Cardiac fibroblast (primary cell): ENCODE measurements around the gene KISS1.

Source experiments
- DNase-seq, 2 donors: peaks; one replicate each; pipeline versions ENCODE4 v3.0.0 to v3.0.0-alpha.2; 2010; ENCODE audit warnings: low read depth in 2 of 2
- H3K4me3 ChIP-seq, 2 donors: replicated peaks in 1 of 2; 1 replicate in 1 of 2; 2 replicates in 1 of 2; pipeline ENCODE4 v1.5.1; 2011; ENCODE audit warnings: low read depth in 2 of 2, low read length in 2 of 2, mild to moderate bottlenecking in 2 of 2, moderate library complexity in 1 of 2
- CTCF ChIP-seq: IDR thresholded peaks from one replicate; pipeline ENCODE4 v1.5.1; 2011; ENCODE audit warnings: low read depth, mild to moderate bottlenecking, low read length, inconsistent platforms

KISS1 gene

GRCh38 chr1:204171751-204172178 lies 24.5 kb downstream of the KISS1 start:
- no peak overlapping the region for H3K4me3 ChIP-seq
- no peak for TF ChIP-seq CTCF
- DNase-seq, result peak; percentile 26 to 96

- DNase-seq, result peak in 1 of 2 donors; percentile 37
- no peak overlapping the region for H3K4me3 ChIP-seq
- no peak for TF ChIP-seq CTCF
Observed at GRCh38 chr1:204170494-204171155, 25.7 kb downstream of the KISS1 start.

GRCh38 chr1:204169858-204170257 lies 26.4 kb downstream of the KISS1 start:
- DNase-seq, result no peak
- TF ChIP-seq CTCF, result no peak
- H3K4me3 ChIP-seq, result no peak overlapping the region

- no peak for TF ChIP-seq CTCF
- no peak overlapping the region for H3K4me3 ChIP-seq
Observed at GRCh38 chr1:204167730-204168129, 28.6 kb downstream of the KISS1 start.

GRCh38 chr1:204166219-204166618 lies 30.1 kb downstream of the KISS1 start, which contains the start of gene REN:
Gene REN, minus strand, starts transcription at chr1:204166337. Its CDS starts 44 bp downstream, at chr1:204166293.
- DNase-seq, result no peak
- no peak within 1 kb of the TSS for H3K4me3 ChIP-seq
- no peak for TF ChIP-seq CTCF

More at GRCh38 chr1:204167730-204168129, 28.6 kb downstream of the KISS1 start:
- DNase-seq, result no peak

GRCh38 chr1:204162494-204163074 lies 33.7 kb downstream of the KISS1 start:
- peak; percentile 70 for DNase-seq
- no peak overlapping the region for H3K4me3 ChIP-seq
- peak; percentile 99 for TF ChIP-seq CTCF
